Measurements from ENCODE around the gene DDIT4. TPM values are rescaled to one million over a fixed set of nuclear protein-coding genes. Genes with fewer than 3 reads are reported as not detected.

Gene DDIT4
- total and polyA plus RNA-seq, 9 of the 15 experiments (the other 6 are each of a cell fraction or from before 2014, with no cell fraction given) = 8.2 to 675 (median 159) TPM

DNA sequence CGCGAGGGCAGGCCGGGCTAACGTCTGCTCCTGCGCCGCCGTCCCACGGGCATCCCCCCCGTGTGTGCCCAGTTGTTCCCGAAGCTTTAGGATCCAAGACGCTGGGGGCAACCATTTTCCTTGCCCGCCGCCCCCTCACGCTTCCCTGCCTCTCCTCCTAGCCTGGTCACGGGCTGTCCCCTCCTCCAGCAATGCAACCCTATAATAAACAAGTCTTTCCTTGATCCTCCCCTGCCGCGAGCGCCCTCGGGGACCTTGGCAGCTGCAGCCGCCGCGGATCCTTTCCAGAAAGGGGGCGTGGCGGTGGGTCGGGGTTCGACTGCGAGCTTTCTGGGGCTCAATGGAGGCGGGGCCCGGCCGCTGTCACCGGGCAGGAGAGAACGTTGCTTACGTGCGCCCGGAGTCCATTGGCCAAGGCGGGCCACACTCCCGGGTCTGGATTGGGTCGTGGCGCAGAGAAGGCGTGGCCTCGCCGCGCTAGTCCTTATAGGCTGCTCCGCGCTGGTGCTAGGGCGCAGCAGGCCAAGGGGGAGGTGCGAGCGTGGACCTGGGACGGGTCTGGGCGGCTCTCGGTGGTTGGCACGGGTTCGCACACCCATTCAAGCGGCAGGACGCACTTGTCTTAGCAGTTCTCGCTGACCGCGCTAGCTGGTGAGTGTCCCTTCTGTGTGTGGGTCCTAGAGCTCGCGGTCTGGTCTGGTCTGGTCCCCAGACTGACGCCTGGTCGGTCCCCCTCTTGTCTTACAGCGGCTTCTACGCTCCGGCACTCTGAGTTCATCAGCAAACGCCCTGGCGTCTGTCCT lies at the start of gene DDIT4 (continued):
- TF ChIP-seq, protein P1, sequence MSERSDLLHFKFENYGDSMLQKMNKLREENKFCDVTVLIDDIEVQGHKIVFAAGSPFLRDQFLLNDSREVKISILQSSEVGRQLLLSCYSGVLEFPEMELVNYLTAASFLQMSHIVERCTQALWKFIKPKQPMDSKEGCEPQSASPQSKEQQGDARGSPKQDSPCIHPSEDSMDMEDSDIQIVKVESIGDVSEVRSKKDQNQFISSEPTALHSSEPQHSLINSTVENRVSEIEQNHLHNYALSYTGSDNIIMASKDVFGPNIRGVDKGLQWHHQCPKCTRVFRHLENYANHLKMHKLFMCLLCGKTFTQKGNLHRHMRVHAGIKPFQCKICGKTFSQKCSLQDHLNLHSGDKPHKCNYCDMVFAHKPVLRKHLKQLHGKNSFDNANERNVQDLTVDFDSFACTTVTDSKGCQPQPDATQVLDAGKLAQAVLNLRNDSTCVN (CRISPR knock-in tag; IDR thresholded peaks at IDR 0.05) = peak; percentile 97
- TF ChIP-seq ZBTB17 (CRISPR knock-in tag; IDR thresholded peaks at IDR 0.05) (peak; percentile 79), WHSC1 (IDR thresholded peaks at IDR 0.05; ENCODE audit: low read length) (peak; percentile 44), ZNF785 (CRISPR knock-in tag; IDR thresholded peaks at IDR 0.05) (no peak), PHTF2 (CRISPR knock-in tag; IDR thresholded peaks at IDR 0.05) (peak; percentile 97), ZNF232 (CRISPR knock-in tag; IDR thresholded peaks at IDR 0.05) (0 out of 2 replicates have a peak, but pooled peaks have one; percentile 73), ELF4 (CRISPR knock-in tag; IDR thresholded peaks at IDR 0.05) (peak; percentile 94), ZNF41 (CRISPR knock-in tag; conservative IDR thresholded peaks at IDR 0.05) (peak; percentile 71), ARID2 (IDR thresholded peaks at IDR 0.05) (0 out of 2 replicates have a peak, but pooled peaks have one; percentile 56), LEF1 (IDR thresholded peaks at IDR 0.05) (no peak), POLR2AphosphoS5 (IDR thresholded peaks at IDR 0.05; ENCODE audit: control insufficient read depth, insufficient read depth, low read depth, low read length) (peak; percentile 97), ASH1L (IDR thresholded peaks at IDR 0.05; ENCODE audit: borderline replicate concordance, low read depth, partially characterized antibody) (no peak), EWSR1 (IDR thresholded peaks at IDR 0.05; ENCODE audit: borderline replicate concordance, low read depth, partially characterized antibody) (no peak), RBM22 (IDR thresholded peaks at IDR 0.05; ENCODE audit: low read depth, low read length, poor library complexity, severe bottlenecking) (peak; percentile 46), ZNF134 (CRISPR knock-in tag; conservative IDR thresholded peaks at IDR 0.05) (no peak), CBX5 (IDR thresholded peaks at IDR 0.05; ENCODE audit: borderline replicate concordance, low read depth) (peak; percentile 83; the same call in 1 of the 2 replicates), NCOA4 (IDR thresholded peaks at IDR 0.05; ENCODE audit: partially characterized antibody) (no peak), MTA1 (IDR thresholded peaks at IDR 0.05; ENCODE audit: borderline replicate concordance) (no peak; the same call in 1 of the 2 replicates), ZNF165 (CRISPR knock-in tag; IDR thresholded peaks at IDR 0.05; ENCODE audit: borderline replicate concordance) (no peak), ZSCAN32 (CRISPR knock-in tag; IDR thresholded peaks at IDR 0.05) (peak; percentile 67), FOXJ2 (tag; IDR thresholded peaks at IDR 0.05) (peak; percentile 83)
- TF ChIP-seq, protein P2, sequence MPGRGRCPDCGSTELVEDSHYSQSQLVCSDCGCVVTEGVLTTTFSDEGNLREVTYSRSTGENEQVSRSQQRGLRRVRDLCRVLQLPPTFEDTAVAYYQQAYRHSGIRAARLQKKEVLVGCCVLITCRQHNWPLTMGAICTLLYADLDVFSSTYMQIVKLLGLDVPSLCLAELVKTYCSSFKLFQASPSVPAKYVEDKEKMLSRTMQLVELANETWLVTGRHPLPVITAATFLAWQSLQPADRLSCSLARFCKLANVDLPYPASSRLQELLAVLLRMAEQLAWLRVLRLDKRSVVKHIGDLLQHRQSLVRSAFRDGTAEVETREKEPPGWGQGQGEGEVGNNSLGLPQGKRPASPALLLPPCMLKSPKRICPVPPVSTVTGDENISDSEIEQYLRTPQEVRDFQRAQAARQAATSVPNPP (IDR thresholded peaks at IDR 0.05; ENCODE audit: borderline replicate concordance, insufficient read depth, insufficient read length) = no peak
- TF ChIP-seq, protein P3, sequence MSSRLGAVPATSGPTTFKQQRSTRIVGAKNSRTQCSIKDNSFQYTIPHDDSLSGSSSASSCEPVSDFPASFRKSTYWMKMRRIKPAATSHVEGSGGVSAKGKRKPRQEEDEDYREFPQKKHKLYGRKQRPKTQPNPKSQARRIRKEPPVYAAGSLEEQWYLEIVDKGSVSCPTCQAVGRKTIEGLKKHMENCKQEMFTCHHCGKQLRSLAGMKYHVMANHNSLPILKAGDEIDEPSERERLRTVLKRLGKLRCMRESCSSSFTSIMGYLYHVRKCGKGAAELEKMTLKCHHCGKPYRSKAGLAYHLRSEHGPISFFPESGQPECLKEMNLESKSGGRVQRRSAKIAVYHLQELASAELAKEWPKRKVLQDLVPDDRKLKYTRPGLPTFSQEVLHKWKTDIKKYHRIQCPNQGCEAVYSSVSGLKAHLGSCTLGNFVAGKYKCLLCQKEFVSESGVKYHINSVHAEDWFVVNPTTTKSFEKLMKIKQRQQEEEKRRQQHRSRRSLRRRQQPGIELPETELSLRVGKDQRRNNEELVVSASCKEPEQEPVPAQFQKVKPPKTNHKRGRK (tag; IDR thresholded peaks at IDR 0.05) = no peak
- TF ChIP-seq, protein P4, sequence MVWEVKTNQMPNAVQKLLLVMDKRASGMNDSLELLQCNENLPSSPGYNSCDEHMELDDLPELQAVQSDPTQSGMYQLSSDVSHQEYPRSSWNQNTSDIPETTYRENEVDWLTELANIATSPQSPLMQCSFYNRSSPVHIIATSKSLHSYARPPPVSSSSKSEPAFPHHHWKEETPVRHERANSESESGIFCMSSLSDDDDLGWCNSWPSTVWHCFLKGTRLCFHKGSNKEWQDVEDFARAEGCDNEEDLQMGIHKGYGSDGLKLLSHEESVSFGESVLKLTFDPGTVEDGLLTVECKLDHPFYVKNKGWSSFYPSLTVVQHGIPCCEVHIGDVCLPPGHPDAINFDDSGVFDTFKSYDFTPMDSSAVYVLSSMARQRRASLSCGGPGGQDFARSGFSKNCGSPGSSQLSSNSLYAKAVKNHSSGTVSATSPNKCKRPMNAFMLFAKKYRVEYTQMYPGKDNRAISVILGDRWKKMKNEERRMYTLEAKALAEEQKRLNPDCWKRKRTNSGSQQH (CRISPR knock-in tag; IDR thresholded peaks at IDR 0.05) = peak; percentile 98
